GM12878 (cell line): ENCODE measurements around the gene SRGAP1. TPM values are rescaled to one million over a fixed set of nuclear protein-coding genes. Genes with fewer than 3 reads are reported as not detected.

ENCODE experiments used
- ATAC-seq: fragments of 200-7000 bp; cut with Tn5 transposase; 3 replicates; pipeline ENCODE4 v1.9.1; 2020; ENCODE audit warnings: mild to moderate bottlenecking, moderate library complexity
- BruUV-seq: library from RNA; stranded (reverse); fragments of 400-500 nt; replicated peaks from 2 replicates; lab custom pipeline; 2021; lab: Mats Ljungman, UMichigan
- CTCF ChIA-PET: fragments of 300-600 bp; sonication (Branson Sonifier 250); formaldehyde crosslinking; extraction: SDS; loops from one replicate; lab custom pipeline; 2021; ENCODE audit warnings: inconsistent platforms; lab: Yijun Ruan, JAX
- POLR2A ChIA-PET: fragments of 350-600 bp; formaldehyde crosslinking; extraction: SDS; loops from one replicate; lab custom pipeline; 2021; ENCODE audit warnings: inconsistent platforms; lab: Charles Lee
- RAD21 ChIA-PET: fragments of 300-600 bp; sonication (Branson Sonifier 250); formaldehyde crosslinking; loops from one replicate; lab custom pipeline; 2023; ENCODE audit warnings: antibody characterized with exemption; ENCODE audit not compliant: unreplicated experiment; lab: Charles Lee
- SMC1A ChIA-PET: fragments of 300-600 bp; sonication (Branson Sonifier 250); formaldehyde crosslinking; loops from one replicate; lab custom pipeline; 2023; ENCODE audit not compliant: unreplicated experiment, uncharacterized antibody; lab: Charles Lee
- DNase-seq: peaks from one replicate; pipeline ENCODE4 v3.0.0-alpha.2; 2011; ENCODE audit warnings: low read depth, low spot score
- FAIRE-seq: peaks from 3 replicates; lab custom pipeline; 2011; peaks lifted over from hg19 to GRCh38; lab: Jason Lieb, UNC
- H2AFZ ChIP-seq: 2 replicates; pipeline ENCODE4 v1.6.0; 2011; ENCODE audit warnings: low read depth, low read length, control low read depth; ENCODE audit not compliant: control insufficient read depth
- H3K27ac ChIP-seq: 2 replicates; pipeline ENCODE4 v1.5.1; 2011; ENCODE audit warnings: control low read depth; ENCODE audit not compliant: control insufficient read depth, insufficient read depth
- H3K27me3 ChIP-seq, 2 experiments: replicated peaks in 1 of 2; 2 replicates each; pipeline versions ENCODE4 v1.6.0 to v1.6.1; 2011; ENCODE audit warnings: low read length in 1 of 2; ENCODE audit not compliant: control insufficient read depth in 2 of 2, insufficient read depth in 2 of 2
- H3K36me3 ChIP-seq, 2 experiments: 2 replicates each; pipeline ENCODE4 v1.5.1; 2011; ENCODE audit warnings: low read length in 1 of 2; ENCODE audit not compliant: control insufficient read depth in 2 of 2, insufficient read depth in 2 of 2
- H3K4me1 ChIP-seq: 2 replicates; pipeline ENCODE4 v1.6.1; 2011; ENCODE audit warnings: mild to moderate bottlenecking, low read length, moderate library complexity, mixed read lengths; ENCODE audit not compliant: control insufficient read depth, insufficient read depth
- H3K4me2 ChIP-seq: 2 replicates; pipeline ENCODE4 v1.6.0; 2011; ENCODE audit warnings: control low read depth; ENCODE audit not compliant: control insufficient read depth, insufficient read depth
- H3K4me3 ChIP-seq: fragments of 200-600 bp; sonication (generic); 2 replicates; pipeline ENCODE4 v1.5.1; 2016
- H3K79me2 ChIP-seq: 2 replicates; pipeline ENCODE4 v1.6.0; 2011; ENCODE audit warnings: low read length; ENCODE audit not compliant: control insufficient read depth, insufficient read depth
- H3K9ac ChIP-seq: 2 replicates; pipeline ENCODE4 v1.8.0; 2011; ENCODE audit warnings: low read length, control low read depth, mixed read lengths; ENCODE audit not compliant: control insufficient read depth, insufficient read depth
- H3K9me3 ChIP-seq: replicated peaks from 3 replicates; pipeline ENCODE4 v1.5.1; 2011; ENCODE audit warnings: mild to moderate bottlenecking, low read length; ENCODE audit not compliant: control insufficient read depth, insufficient read depth
- H4K20me1 ChIP-seq: 2 replicates; pipeline ENCODE4 v1.6.0; 2011; ENCODE audit not compliant: control insufficient read depth, insufficient read depth
- BRCA1 ChIP-seq: IDR thresholded peaks from 2 replicates; pipeline ENCODE4 v1.6.1; 2011; ENCODE audit warnings: low read depth, low read length, improper control_type of control experiment
- GABPA ChIP-seq: IDR thresholded peaks from 2 replicates; pipeline ENCODE4 v1.6.1; 2014; ENCODE audit warnings: antibody characterized with exemption, low read depth, mild to moderate bottlenecking, inconsistent platforms
- MLLT1 ChIP-seq: fragments of 450-650 bp; IDR thresholded peaks from 2 replicates; pipeline ENCODE4 v1.6.1; 2016; ENCODE audit warnings: mild to moderate bottlenecking
- ZNF274 ChIP-seq: IDR thresholded peaks from one replicate; pipeline ENCODE4 v1.8.0; 2011; ENCODE audit not compliant: insufficient read length, insufficient read depth
- ZNF687 ChIP-seq: fragments of 450-650 bp; IDR thresholded peaks from 2 replicates; pipeline ENCODE4 v1.6.1; 2017; ENCODE audit warnings: mild to moderate bottlenecking, moderate library complexity
- WGBS: methylation state at CpG from one replicate; pipeline ENCODE4 v1.1.6; 2016; ENCODE audit warnings: low lambda C conversion rate; ENCODE audit not compliant: insufficient replicate concordance, insufficient coverage; ENCODE audit errors: missing lambda C conversion rate; 5-methylcytosine and 5-hydroxymethylcytosine counted together
- in situ Hi-C: fragments of 300-500 bp; cut with MboI; formaldehyde crosslinking; loops from 9 replicates; pipeline ENCODE4 v1.14.3; 2018; ENCODE audit warnings: mixed read lengths
- intact Hi-C: fragments of 100-400 bp; cut with micrococcal nuclease; formaldehyde crosslinking; loops from one replicate; pipeline ENCODE4 v1.14.2; 2022; ENCODE audit not compliant: unreplicated experiment
- polyA plus RNA-seq, 11 experiments: library from polyadenylated mRNA; depleted of rRNA in 4 of 11; unstranded in 6 of 11; stranded (reverse) in 5 of 11; fragments of >200 nt; fragmentation: Nextera tagmentation in 4 of 11; fragmentation: Illumina TruSeq in 1 of 11; extraction: Ambion mirVana in 4 of 11; extraction: Trizol in 1 of 11; gene quantifications; 1 replicate in 1 of 11; 2 replicates in 10 of 11; pipeline versions ENCODE4 v1.2.1 to v1.2.3, GENCODE V29; 2011 to 2016; ENCODE audit warnings: inconsistent platforms in 2 of 11, missing spikeins in 2 of 11, low read depth in 1 of 11
- total RNA-seq, 4 experiments: library from RNA; depleted of rRNA in 3 of 4; stranded (reverse); fragments of >200 nt in 3 of 4; fragmentation: Illumina TruSeq in 1 of 4; extraction: Trizol in 1 of 4; gene quantifications; 2 replicates each; pipeline versions ENCODE4 v1.2.1 to v1.2.3, GENCODE V29; 2013 to 2021

Gene SRGAP1
- total and polyA plus RNA-seq, 10 of the 15 experiments (the other 5 are each of a cell fraction or from before 2014, with no cell fraction given) = 0.16 to 0.85 (median 0.46) TPM

- TF ChIP-seq ZNF687 (no peak), MLLT1 (no peak)
These were observed 246.7 kb downstream of the SRGAP1 start (continued) for GRCh38 chr12:64091186-64091585.

GRCh38 chr12:64092507-64093196, 248.2 kb downstream of the SRGAP1 start:
- no peaks in the 10 kb centered on the region for H3K27me3 ChIP-seq
- ChIA-PET RAD21 (no interaction called here), CTCF (no interaction called here), POLR2A (no interaction called here), SMC1A (interaction anchor here (1.4 kb wide), 1 partner anchor 248 kb away, joined by 3 read pairs; the partner anchor contains the start of gene SRGAP1)
- no peaks in the 10 kb centered on the region for H3K9me3 ChIP-seq
- no peak overlapping the region for H3K9ac ChIP-seq
- H3K27ac ChIP-seq = no peak overlapping the region
- no peak overlapping the region for H3K4me2 ChIP-seq
- no peak for DNase-seq
- no peak for ATAC-seq
- H3K36me3 ChIP-seq = no peaks in the 10 kb centered on the region
- FAIRE-seq = no peak
- no peak overlapping the region for H2AFZ ChIP-seq
- no peaks in the 10 kb centered on the region for H3K79me2 ChIP-seq
- no peaks in the 10 kb centered on the region for H3K4me1 ChIP-seq
- 13% methylated on average over 4 of the region's 4 CpGs for WGBS
- no TSS peak for BruUV-seq
- no peak overlapping the region for H3K4me3 ChIP-seq
- no peaks in the 10 kb centered on the region for H4K20me1 ChIP-seq
- TF ChIP-seq ZNF274 (no peak), GABPA (no peak), BRCA1 (no peak)
- intact Hi-C loops = loop anchor here (10.0 kb wide), 1 partner anchor 248 kb away; the partner anchor contains the start of gene SRGAP1
- in situ Hi-C loops = no loop called here
